D721Med (cell line): Measurements from ENCODE around the gene OXSR1.
A peak's percentile ranks its signal among the peaks of the same experiment; 100 is the strongest.

ENCODE experiments used
- DNase-seq: peaks from one replicate; pipeline ENCODE4 v3.0.0; 2011; ENCODE audit warnings: low spot score; ENCODE audit not compliant: insufficient read length
- FAIRE-seq: peaks from 2 replicates; lab custom pipeline; 2011; peaks lifted over from hg19 to GRCh38; lab: Jason Lieb, UNC
- TF ChIP-seq, protein P1 (sequence below): IDR thresholded peaks from 2 replicates; pipeline ENCODE4 v1.5.1; 2012; ENCODE audit warnings: mild to moderate bottlenecking, control low read depth; ENCODE audit not compliant: insufficient read depth; ENCODE audit errors: missing control alignments

OXSR1 gene

DNA sequence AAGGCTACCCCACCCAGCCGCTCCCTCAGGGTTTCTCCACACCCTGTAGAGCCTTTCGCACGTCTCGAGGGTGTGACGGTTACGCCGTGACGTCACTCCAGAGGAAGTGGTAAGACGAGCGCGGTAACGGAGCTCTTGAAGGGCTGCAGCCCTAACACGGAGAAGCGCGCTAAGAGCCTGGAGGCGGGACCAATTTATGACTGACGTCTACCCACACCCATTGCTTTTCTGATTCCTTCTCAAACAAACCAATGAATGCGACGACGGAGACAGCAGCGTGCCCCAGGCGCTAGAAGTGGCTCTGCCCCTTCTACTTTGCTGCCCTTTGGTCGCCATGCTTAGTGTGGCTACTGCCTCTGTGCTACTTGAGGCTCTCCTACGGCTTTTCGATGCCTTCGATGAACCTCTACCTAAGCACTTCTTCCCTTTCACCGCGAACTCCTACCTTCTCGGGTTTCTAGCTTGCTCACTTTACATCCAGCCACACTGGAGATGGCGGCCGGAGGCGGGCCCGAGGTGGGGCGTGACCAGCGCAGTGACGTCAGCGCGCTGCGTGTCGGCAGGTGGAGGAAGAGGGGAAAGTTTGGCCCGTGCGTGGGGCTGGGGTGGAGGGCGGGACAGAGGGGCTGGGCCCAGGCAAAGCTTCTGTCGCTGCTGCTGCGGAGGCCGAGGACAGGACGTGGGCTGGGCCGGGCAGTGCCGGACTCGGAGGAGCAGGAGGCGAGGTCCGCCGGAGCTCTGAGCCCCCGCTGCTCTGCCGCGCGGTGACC, at the start of gene OXSR1:
Gene OXSR1 (plus strand): TSS at position 586 of the 770 bp plus-strand sequence. CDS start 340 bp downstream, outside the sequence.
- FAIRE-seq (peak; percentile 29), DNase-seq (peak; percentile 74)
- TF ChIP-seq, protein P1, sequence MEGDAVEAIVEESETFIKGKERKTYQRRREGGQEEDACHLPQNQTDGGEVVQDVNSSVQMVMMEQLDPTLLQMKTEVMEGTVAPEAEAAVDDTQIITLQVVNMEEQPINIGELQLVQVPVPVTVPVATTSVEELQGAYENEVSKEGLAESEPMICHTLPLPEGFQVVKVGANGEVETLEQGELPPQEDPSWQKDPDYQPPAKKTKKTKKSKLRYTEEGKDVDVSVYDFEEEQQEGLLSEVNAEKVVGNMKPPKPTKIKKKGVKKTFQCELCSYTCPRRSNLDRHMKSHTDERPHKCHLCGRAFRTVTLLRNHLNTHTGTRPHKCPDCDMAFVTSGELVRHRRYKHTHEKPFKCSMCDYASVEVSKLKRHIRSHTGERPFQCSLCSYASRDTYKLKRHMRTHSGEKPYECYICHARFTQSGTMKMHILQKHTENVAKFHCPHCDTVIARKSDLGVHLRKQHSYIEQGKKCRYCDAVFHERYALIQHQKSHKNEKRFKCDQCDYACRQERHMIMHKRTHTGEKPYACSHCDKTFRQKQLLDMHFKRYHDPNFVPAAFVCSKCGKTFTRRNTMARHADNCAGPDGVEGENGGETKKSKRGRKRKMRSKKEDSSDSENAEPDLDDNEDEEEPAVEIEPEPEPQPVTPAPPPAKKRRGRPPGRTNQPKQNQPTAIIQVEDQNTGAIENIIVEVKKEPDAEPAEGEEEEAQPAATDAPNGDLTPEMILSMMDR: no peak

DNA sequence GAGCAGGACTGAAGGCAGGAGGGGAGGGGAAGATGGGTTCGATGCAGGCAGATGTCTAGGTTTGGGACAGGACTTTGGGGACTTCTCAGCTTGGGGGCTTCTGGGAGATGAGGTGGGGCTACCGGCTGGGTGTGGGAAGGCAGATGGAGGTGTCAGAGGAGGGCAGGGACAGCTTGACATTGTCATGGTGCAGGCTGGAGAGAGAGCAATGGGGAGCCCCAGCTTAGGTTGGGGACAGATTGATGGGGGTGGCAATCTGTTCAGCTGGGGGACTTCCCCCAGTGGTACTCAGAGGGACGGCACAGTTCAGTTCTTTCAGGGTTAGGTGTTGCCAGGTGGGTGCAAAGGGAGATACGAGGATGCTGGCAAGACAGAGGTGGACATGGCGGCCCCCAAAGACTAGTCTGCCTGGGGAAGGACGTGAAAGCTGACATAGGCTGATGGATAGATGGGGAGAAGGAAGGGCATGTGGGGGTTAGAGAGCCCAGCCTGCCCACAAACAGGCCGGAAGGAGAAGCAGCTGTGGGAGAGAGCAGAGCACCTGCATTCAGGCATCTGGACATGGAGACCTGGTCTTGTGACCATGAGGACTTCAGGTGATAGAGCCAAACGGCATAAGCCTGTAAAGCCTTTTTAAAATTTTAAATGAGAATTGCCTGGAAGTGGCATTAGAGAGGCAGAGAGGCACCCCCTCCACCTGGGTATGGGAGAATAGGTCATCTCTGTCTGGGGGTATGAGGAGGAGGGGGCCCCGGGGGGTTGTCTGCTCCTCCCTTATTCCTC, 49.5 kb upstream of the OXSR1 start:
- DNase-seq (peak; percentile 8), FAIRE-seq (no peak)
- TF ChIP-seq, protein P1: no peak

DNA sequence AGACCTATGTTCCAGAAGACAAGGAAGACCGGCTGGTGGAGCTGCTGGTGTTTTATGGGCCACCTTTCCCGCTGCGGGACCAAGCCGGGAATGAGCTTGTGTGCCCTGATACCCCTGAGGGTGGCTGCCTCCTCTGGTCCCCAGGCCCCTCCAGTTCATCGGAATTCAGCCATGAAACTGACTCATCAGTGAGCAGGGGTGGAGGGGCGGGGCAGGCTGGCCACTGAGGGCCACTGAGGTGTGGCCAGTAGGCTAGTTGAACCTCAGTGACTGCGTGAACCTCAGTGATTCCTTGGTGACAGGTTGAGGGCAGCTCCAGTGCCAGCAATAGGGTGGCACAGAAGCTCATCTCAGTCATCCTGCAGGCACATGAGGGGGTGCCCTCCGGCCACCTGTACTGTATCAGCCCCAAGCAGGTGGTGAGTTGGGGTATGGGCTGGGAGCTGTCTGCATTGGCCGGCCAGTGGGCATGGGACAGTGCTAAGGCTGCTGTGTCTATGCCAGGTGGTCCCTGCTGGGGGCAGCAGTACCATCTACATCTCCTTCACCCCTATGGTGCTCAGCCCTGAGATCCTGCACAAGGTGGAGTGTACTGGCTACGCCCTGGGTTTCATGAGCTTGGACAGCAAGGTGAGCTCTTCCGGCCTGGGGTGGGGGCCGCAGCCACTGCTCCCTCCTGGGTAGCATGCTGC, 48.7 kb upstream of the OXSR1 start:
- DNase-seq (peak; percentile 15), FAIRE-seq (no peak)
- TF ChIP-seq, protein P1: no peak

DNA sequence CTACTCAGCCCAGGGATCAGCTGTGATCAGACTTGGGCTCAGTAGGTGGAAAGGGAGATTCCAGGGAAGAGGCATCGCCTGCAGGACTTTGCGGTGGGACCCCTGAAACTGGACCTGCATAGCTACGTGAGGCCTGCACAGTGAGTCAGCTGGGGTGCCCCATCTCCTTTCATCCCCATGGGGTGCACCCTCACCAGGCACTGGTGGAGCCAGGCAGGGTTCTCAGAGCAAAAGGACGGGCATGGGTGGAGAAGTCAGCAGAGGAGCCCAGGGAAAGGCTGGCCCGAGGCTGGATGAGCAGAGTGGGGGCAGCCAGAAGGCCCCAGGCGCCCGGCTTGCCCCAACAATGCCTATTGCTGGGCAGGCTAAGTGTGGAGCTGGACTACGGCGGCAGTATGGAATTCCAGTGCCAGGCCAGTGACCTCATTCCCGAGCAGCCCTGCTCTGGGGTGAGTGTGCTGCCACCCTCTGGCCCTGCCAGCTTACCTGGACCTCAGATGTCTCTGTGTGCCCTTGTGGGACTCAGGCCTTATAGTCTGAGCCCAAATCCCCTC, 48.1 kb upstream of the OXSR1 start:
- FAIRE-seq (no peak), DNase-seq (no peak)
- TF ChIP-seq, protein P1: no peak

DNA sequence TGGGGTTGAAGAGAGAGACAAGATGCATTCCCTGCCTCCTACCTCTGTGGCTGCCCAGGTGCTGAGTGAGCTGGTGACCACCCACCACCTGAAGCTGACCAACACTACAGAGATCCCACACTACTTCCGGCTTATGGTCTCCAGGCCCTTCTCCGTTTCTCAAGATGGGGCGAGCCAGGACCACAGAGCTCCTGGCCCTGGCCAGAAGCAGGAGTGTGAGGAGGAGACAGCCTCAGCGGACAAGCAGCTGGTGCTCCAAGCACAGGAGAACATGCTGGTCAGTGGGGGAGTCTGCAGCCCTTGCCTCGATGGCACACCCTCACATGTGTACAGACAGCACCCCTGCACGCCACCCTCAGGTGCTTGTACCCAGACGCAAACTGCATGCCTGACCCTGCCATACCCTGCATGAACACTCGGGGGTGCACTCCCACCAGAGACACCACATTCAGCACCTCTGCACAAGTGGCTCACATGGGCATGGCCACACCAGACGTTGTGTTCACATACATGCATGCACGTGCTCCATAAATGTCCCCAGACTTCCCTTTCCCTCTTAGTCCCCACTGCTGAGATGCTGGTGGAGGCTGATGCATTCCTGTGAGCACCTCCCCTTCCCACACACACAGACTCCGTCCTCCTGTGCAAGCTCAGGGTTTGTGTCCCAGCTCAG, 47.5 kb upstream of the OXSR1 start:
- DNase-seq (peak; percentile 51), FAIRE-seq (no peak)
- TF ChIP-seq, protein P1: peak; percentile 62

DNA sequence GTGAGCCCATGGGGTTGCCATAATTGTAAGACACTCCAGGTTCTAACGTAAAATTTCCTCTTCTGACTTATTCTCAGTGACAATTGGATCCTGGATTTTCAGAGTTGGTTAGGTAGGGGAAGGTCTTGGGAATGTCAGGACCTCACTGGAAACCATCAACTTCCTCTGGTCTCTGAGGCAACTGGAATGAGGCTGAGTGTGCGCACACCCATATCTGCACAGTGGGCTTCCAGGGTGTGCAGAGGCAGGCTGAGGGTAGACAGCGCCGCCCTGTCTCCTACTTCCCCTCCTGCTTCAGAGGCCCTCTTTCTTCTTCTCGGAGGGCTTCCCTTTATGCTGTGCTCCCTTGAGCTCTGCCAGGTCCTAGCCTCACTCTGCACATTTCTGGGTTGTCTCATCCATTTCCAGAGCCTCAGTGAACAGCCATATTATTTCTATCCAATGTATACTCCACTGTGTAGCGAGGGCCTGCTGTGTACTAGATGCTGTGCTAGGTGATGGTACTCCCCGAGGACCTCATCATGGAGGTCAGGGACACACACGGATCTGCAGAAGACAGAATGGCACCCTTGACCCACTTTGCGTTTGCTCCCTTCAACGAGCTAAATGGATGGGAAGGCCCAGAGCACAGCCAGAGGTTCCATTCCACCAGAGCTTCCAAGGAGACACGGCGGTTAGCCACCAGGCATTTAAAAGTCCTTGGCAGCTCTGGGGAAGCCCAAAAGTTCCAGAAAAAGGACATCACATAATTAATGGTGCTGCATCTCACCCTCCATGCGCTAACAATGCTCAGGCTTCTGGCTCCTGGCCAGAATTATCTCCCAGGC, 46.7 kb upstream of the OXSR1 start:
- FAIRE-seq (no peak), DNase-seq (no peak)
- TF ChIP-seq, protein P1: no peak
